Body of pancreas (tissue), 4 donors: ENCODE results near the gene RXRA. TPM values are rescaled to one million over a fixed set of nuclear protein-coding genes. Genes with fewer than 3 reads are reported as not detected.

Experiments used
- ATAC-seq: fragments of 150-250 bp; one replicate; pipeline ENCODE4 v1.9.1; 2016
- DNase-seq, 4 donors: peaks; one replicate each; pipeline ENCODE4 v3.0.0-alpha.2; 2019
- H3K27ac ChIP-seq, 4 donors: fragments of 200-600 bp; sonication (generic); 1 replicate in 3 of 4; 2 replicates in 1 of 4; pipeline versions ENCODE4 v1.5.1 to v1.6.1; 2016 to 2019; ENCODE audit warnings: mild to moderate bottlenecking in 1 of 4, mixed read lengths in 1 of 4, moderate library complexity in 1 of 4
- H3K27me3 ChIP-seq, 2 donors: fragments of 200-600 bp; sonication (generic); one replicate each; pipeline ENCODE4 v1.6.0; 2016; ENCODE audit warnings: mild to moderate bottlenecking in 1 of 2
- H3K36me3 ChIP-seq, 2 donors: fragments of 200-600 bp; sonication (generic); replicated peaks in 1 of 2; 2 replicates each; pipeline ENCODE4 v1.5.1; 2016; ENCODE audit warnings: low read depth in 2 of 2; ENCODE audit not compliant: insufficient read depth in 1 of 2
- H3K4me1 ChIP-seq: fragments of 200-600 bp; sonication (generic); one replicate; pipeline ENCODE4 v1.6.0; 2016
- H3K4me3 ChIP-seq, 2 donors: fragments of 200-600 bp; sonication (generic); 1 replicate in 1 of 2; 2 replicates in 1 of 2; pipeline ENCODE4 v1.5.1; 2016 to 2019
- H3K9me3 ChIP-seq, 3 donors: fragments of 200-600 bp; sonication (generic); 1 replicate in 2 of 3; 2 replicates in 1 of 3; pipeline ENCODE4 v1.5.1; 2016
- POLR2A ChIP-seq, 3 donors: fragments of 450-650 bp; IDR thresholded peaks; one replicate each; pipeline ENCODE4 v1.6.1; 2016; ENCODE audit warnings: antibody characterized with exemption in 3 of 3, mild to moderate bottlenecking in 2 of 3
- WGBS, 2 donors: methylation state at CpG; one replicate each; pipeline ENCODE4 v1.1.5; 2017; 5-methylcytosine and 5-hydroxymethylcytosine counted together
- intact Hi-C: fragments of 100-400 bp; cut with DNase I; formaldehyde crosslinking; loops from one replicate; pipeline ENCODE4 v1.15.1; 2023
- total RNA-seq, 2 donors: library from RNA; depleted of rRNA; stranded (reverse); fragments of >200 nt; gene quantifications; one replicate each; pipeline ENCODE4 v1.1.0, GENCODE V29; 2016
- TF ChIP-seq, protein P1 (sequence below), 7 experiments: fragments of 450-650 bp in 4 of 7; fragments of 200-600 bp in 3 of 7; sonication (generic) in 3 of 7; IDR thresholded peaks; one replicate each; pipeline ENCODE4 v1.5.1; 2016 to 2019; ENCODE audit warnings: antibody characterized with exemption in 7 of 7

RXRA gene
- total RNA-seq, 2 donors from 2014 or later = 31.4 to 41.9 TPM

DNA sequence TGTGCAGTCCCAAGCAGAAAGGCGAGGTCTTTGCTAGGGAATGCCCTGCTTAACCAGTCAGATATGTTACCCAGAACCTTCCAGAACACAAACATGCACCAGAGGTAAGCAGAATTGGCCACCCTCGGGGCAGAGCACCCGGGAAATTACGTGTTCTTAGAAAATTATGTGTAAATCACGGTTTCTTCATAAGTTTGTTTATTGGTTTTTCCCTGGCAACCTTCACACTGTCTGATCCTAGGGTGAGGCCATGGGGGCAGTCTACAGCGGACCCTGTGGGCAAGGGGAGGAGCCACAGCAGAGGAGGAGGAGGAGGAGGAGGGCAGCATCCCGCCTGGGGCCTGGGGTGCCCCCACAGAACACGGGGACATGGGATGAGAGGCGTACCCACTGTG, 31.4 kb downstream of the RXRA start:
- ATAC-seq (no peak), DNase-seq (no peak)
- Histone ChIP-seq H3K4me1 (peaks cover 85% of the 10 kb centered on the region), H3K27ac (peak overlapping the region in 1 of 4 donors; percentile 60), H3K9me3 (no peaks in the 10 kb centered on the region), H3K36me3 (no peaks in the 10 kb centered on the region), H3K27me3 (no peaks in the 10 kb centered on the region), H3K4me3 (no peak overlapping the region)
- TF ChIP-seq, protein P1, sequence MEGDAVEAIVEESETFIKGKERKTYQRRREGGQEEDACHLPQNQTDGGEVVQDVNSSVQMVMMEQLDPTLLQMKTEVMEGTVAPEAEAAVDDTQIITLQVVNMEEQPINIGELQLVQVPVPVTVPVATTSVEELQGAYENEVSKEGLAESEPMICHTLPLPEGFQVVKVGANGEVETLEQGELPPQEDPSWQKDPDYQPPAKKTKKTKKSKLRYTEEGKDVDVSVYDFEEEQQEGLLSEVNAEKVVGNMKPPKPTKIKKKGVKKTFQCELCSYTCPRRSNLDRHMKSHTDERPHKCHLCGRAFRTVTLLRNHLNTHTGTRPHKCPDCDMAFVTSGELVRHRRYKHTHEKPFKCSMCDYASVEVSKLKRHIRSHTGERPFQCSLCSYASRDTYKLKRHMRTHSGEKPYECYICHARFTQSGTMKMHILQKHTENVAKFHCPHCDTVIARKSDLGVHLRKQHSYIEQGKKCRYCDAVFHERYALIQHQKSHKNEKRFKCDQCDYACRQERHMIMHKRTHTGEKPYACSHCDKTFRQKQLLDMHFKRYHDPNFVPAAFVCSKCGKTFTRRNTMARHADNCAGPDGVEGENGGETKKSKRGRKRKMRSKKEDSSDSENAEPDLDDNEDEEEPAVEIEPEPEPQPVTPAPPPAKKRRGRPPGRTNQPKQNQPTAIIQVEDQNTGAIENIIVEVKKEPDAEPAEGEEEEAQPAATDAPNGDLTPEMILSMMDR (IDR thresholded peaks at IDR 0.05) = no peak
- TF ChIP-seq POLR2A (IDR thresholded peaks at IDR 0.05) = no peak
- WGBS, 2 donors = 76 to 86% methylated on average over 8 to 9 of the region's 9 CpGs
- intact Hi-C loops = no loop called here

DNA sequence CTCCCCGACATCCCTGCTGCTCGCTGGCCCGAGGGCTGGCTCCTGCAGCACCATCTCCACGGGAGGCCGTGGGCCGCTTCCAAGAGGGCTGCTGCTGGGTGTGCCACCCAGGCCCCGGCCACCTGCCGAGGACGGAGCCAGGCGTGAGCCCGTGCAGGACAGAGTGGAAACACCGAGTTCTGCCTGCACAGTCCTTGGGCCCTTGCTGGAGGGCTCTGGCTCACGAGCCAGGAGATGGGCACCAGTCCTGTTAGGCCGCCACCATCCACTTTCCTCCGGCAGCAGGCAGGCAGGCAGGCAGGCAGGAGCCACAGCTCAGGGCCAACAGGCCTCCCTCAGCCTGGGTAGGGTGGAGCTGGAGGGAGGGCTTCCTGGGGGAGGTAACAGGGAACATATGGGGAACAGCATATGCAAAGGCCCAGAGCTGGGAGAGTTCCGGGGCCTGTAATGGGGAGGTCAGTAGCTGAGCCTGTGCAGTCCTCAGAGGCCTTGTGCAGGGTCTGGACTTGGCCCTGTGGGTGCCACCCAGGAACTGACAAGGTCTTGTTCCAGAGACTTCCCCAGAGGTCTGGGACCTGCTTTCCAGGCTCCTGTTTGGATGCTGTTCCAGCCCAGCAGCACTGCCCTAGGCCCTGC, 31.9 kb downstream of the RXRA start:
- 91 to 93% methylated on average over 5 to 16 of the region's 16 CpGs for WGBS, 2 donors

DNA sequence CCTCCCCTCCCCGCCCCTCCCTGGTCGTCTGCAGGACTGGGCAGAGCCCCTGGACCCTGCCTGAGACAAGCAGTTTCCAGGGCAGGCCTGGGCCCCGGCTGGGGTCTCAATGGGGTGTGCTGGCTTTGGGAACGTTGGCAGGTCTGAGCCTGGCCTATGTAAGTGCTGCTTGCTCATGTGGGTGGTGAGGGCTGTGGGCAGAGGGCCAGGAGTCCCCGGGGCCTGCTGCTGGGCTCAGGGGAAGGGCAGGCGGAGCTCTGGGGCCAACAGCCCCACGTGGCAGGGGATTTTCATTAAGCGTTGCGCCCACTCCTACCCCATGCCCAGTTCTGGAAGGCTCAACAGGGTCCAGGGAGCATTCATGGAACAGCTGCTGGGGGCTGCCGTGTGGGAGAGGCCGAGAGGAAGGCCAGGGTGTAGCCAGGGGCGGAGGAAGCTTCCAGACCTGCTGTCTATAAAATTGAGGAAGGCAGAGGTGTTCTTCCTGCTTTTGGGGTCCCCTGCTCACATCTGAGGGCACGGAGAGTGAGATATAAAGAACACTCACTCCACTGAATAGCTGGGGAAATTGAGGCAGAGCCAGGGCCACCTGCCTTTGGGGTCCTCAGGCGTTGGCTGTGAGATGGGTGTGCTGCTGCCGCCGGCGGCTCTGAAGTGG, 32.5 kb downstream of the RXRA start:
- Histone ChIP-seq H3K9me3 (no peaks in the 10 kb centered on the region), H3K27ac (no peak overlapping the region), H3K27me3 (no peaks in the 10 kb centered on the region), H3K4me3 (no peak overlapping the region), H3K36me3 (no peaks in the 10 kb centered on the region), H3K4me1 (peaks cover 82% of the 10 kb centered on the region)
- TF ChIP-seq, protein P1 (IDR thresholded peaks at IDR 0.05) = no peak
- no peak for TF ChIP-seq POLR2A (IDR thresholded peaks at IDR 0.05)
- ATAC-seq (no peak), DNase-seq (peak in 3 of 4 donors; percentile 41 to 60 (median 51))
- intact Hi-C loops = no loop called here
- WGBS, 2 donors = 63 to 85% methylated on average over 7 to 17 of the region's 17 CpGs

More for the DNA sequence above, 31.9 kb downstream of the RXRA start:
- DNase-seq (no peak), ATAC-seq (no peak)
- H3K36me3 ChIP-seq = no peaks in the 10 kb centered on the region
- H3K4me1 ChIP-seq = peaks cover 85% of the 10 kb centered on the region
- no peak overlapping the region for H3K27ac ChIP-seq
- H3K4me3 ChIP-seq = no peak overlapping the region
- no peaks in the 10 kb centered on the region for H3K27me3 ChIP-seq
- intact Hi-C loops = no loop called here
- TF ChIP-seq, protein P1 (IDR thresholded peaks at IDR 0.05) = no peak
- TF ChIP-seq POLR2A (IDR thresholded peaks at IDR 0.05) = no peak
- H3K9me3 ChIP-seq = no peaks in the 10 kb centered on the region

DNA sequence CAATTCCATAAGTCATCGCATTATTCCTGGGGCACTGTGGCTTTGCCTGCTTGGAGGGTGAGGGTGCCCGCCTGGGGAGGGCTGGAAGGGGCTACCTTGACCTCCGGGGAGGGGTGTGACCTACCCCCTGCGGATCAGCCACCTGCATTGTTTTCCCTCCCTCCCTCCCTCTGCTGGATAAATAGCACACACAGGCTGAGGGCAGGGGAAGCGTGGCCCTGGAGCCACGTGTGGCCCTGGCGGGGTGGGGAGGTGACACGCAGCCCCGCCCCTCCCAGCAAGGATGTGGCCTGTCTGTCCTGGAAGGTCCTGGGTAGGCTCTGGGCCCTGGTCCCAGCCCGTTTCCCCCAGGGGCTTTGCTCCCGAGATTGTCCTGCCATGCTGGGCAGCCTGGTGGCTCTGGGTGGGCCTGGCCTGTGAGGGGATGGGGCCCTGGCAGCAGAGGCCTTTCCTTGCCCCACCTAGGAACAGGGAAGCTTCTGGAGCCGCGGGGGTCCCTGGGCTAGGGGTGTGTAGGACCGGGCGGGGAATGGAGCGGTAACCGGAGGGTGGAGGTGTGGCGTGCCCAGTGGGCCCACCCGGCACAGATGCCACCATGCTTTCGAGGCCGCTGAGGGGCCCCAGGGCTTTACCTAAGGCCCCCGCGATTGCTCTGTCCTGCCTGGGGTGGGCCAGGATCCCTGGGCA, 33.4 kb downstream of the RXRA start:
- WGBS, 2 donors = 49 to 67% methylated on average over 7 to 22 of the region's 23 CpGs
- TF ChIP-seq, protein P1 (IDR thresholded peaks at IDR 0.05) = no peak
- no peak for TF ChIP-seq POLR2A (IDR thresholded peaks at IDR 0.05)
- Histone ChIP-seq H3K4me3 (no peak overlapping the region), H3K36me3 (no peaks in the 10 kb centered on the region), H3K9me3 (no peaks in the 10 kb centered on the region), H3K27ac (no peak overlapping the region), H3K4me1 (peaks cover 82% of the 10 kb centered on the region), H3K27me3 (no peaks in the 10 kb centered on the region)
- DNase-seq = no peak
- ATAC-seq = no peak
- intact Hi-C loops = no loop called here
